Cardiac muscle cell (in vitro differentiated cells and primary cell): ENCODE data around the gene RACGAP1. TPM values are rescaled to one million over a fixed set of nuclear protein-coding genes. Genes with fewer than 3 reads are reported as not detected.

ENCODE experiments used
- DNase-seq, 2 donors: peaks; one replicate each; pipeline versions ENCODE4 v3.0.0 to v3.0.0-alpha.2; 2010 to 2017; ENCODE audit warnings: low read depth in 1 of 2, low spot score in 1 of 2
- H3K27ac ChIP-seq: fragments of 200-600 bp; sonication (generic); 2 replicates; pipeline ENCODE4 v1.5.1; 2016
- H3K27me3 ChIP-seq: fragments of 200-600 bp; sonication (generic); 2 replicates; pipeline ENCODE4 v1.6.0; 2016; ENCODE audit warnings: control low read depth
- H3K36me3 ChIP-seq: fragments of 200-600 bp; sonication (generic); 2 replicates; pipeline ENCODE4 v1.5.1; 2016; ENCODE audit warnings: control low read depth
- H3K4me1 ChIP-seq: fragments of 200-600 bp; sonication (generic); 2 replicates; pipeline ENCODE4 v1.8.1; 2017; ENCODE audit warnings: low read depth, mild to moderate bottlenecking, mixed run types
- H3K4me3 ChIP-seq: fragments of 200-600 bp; sonication (generic); 2 replicates; pipeline ENCODE4 v1.5.1; 2016; ENCODE audit warnings: mild to moderate bottlenecking
- H3K9me3 ChIP-seq: fragments of 200-600 bp; sonication (generic); 2 replicates; pipeline ENCODE4 v1.5.1; 2017; ENCODE audit warnings: low read depth, mild to moderate bottlenecking, control low read depth
- CTCF ChIP-seq: IDR thresholded peaks from 2 replicates; pipeline ENCODE4 v1.5.1; 2012; ENCODE audit warnings: low read depth, mild to moderate bottlenecking, low read length
- polyA plus RNA-seq: library from polyadenylated mRNA; unstranded; fragments of >200 nt; fragmentation: Nextera tagmentation; extraction: Ambion mirVana; gene quantifications from 2 replicates; pipeline ENCODE4 v1.2.1, GENCODE V29; 2016
- total RNA-seq: library from RNA; depleted of rRNA; stranded (reverse); fragments of >200 nt; gene quantifications from 2 replicates; pipeline ENCODE4 v1.2.3, GENCODE V29; 2016

Gene RACGAP1
- total and polyA plus RNA-seq, 2 experiments from 2014 or later = 13.4 to 63.9 TPM

GRCh38 chr12:49953151-49953550, 72.1 kb downstream of the RACGAP1 start:
- DNase-seq = no peak
- Histone ChIP-seq H3K4me1 (no peaks in the 10 kb centered on the region), H3K27me3 (peaks cover 30% of the 10 kb centered on the region), H3K27ac (no peak overlapping the region), H3K36me3 (no peaks in the 10 kb centered on the region), H3K9me3 (no peaks in the 10 kb centered on the region), H3K4me3 (no peak overlapping the region)
- no peak for TF ChIP-seq CTCF

- no peaks in the 10 kb centered on the region for H3K4me1 ChIP-seq
- no peaks in the 10 kb centered on the region for H3K36me3 ChIP-seq
- peaks cover 23% of the 10 kb centered on the region for H3K27me3 ChIP-seq
- no peak overlapping the region for H3K4me3 ChIP-seq
- no peak for TF ChIP-seq CTCF
- no peaks in the 10 kb centered on the region for H3K9me3 ChIP-seq
- no peak for DNase-seq
- H3K27ac ChIP-seq = no peak overlapping the region
Observed at GRCh38 chr12:49952391-49953055, 72.8 kb downstream of the RACGAP1 start.

GRCh38 chr12:49951411-49952240, 73.7 kb downstream of the RACGAP1 start:
- no peaks in the 10 kb centered on the region for H3K4me1 ChIP-seq
- no peak for DNase-seq
- H3K36me3 ChIP-seq = no peaks in the 10 kb centered on the region
- peaks cover 14% of the 10 kb centered on the region for H3K27me3 ChIP-seq
- H3K4me3 ChIP-seq = no peak overlapping the region
- no peak for TF ChIP-seq CTCF
- H3K27ac ChIP-seq = no peak overlapping the region
- no peaks in the 10 kb centered on the region for H3K9me3 ChIP-seq

- peaks cover 4% of the 10 kb centered on the region for H3K27me3 ChIP-seq
- no peak within 1 kb of the TSS for H3K4me3 ChIP-seq
- no peak for TF ChIP-seq CTCF
- no peaks in the 10 kb centered on the region for H3K36me3 ChIP-seq
- no peaks in the 10 kb centered on the region for H3K9me3 ChIP-seq
- H3K4me1 ChIP-seq = no peaks in the 10 kb centered on the region
- no peak within 1 kb of the TSS for H3K27ac ChIP-seq
- DNase-seq = peak in 1 of 2 donors; percentile 64
Observed at GRCh38 chr12:49950273-49951251, 74.7 kb downstream of the RACGAP1 start, which contains the start of gene AQP2. AQP2 (plus strand) TSS chr12:49950737; CDS start chr12:49950831, 94 bp downstream.

GRCh38 chr12:49949866-49950265, 75.4 kb downstream of the RACGAP1 start:
- peaks cover under 1% of the 10 kb centered on the region for H3K27me3 ChIP-seq
- no peak overlapping the region for H3K27ac ChIP-seq
- no peak for DNase-seq
- no peaks in the 10 kb centered on the region for H3K9me3 ChIP-seq
- no peaks in the 10 kb centered on the region for H3K36me3 ChIP-seq
- H3K4me3 ChIP-seq = no peak overlapping the region
- no peaks in the 10 kb centered on the region for H3K4me1 ChIP-seq
- no peak for TF ChIP-seq CTCF
